Activated CD4-positive, alpha-beta T cell treated with anti-CD3 and anti-CD28 coated beads, Interleukin-2, amount 10 ng/mL, durations not matched to agents 7 days and 5 days (primary cell): ENCODE data around the gene CORO2A. TPM values are rescaled to one million over a fixed set of nuclear protein-coding genes. Genes with fewer than 3 reads are reported as not detected.
A peak's percentile ranks its signal among the peaks of the same experiment; 100 is the strongest.

Experiments
- CTCF ChIA-PET: fragments of 350-600 bp; sonication (Branson Sonifier 250); formaldehyde crosslinking; loops from one replicate; lab custom pipeline; 2021; ENCODE audit warnings: antibody characterized with exemption; lab: Charles Lee
- POLR2A ChIA-PET: fragments of 350-600 bp; sonication (Branson Sonifier 250); formaldehyde crosslinking; loops from one replicate; lab custom pipeline; 2021; ENCODE audit warnings: antibody characterized with exemption; lab: Charles Lee
- DNase-seq: peaks from one replicate; pipeline ENCODE4 v3.0.0-alpha.2; 2020
- H3K27ac Mint-ChIP-seq: one replicate; pipeline ENCODE4 v1.8.0; 2021; ENCODE audit warnings: mild to moderate bottlenecking, moderate library complexity, mixed read lengths
- H3K27me3 Mint-ChIP-seq: one replicate; pipeline ENCODE4 v1.8.0; 2021; ENCODE audit warnings: mixed read lengths
- H3K36me3 Mint-ChIP-seq: one replicate; pipeline ENCODE4 v1.8.0; 2021; ENCODE audit warnings: low read depth, mixed read lengths
- H3K4me1 Mint-ChIP-seq: one replicate; pipeline ENCODE4 v1.8.0; 2021; ENCODE audit warnings: mixed read lengths
- H3K4me3 Mint-ChIP-seq: one replicate; pipeline ENCODE4 v1.8.0; 2021; ENCODE audit warnings: mild to moderate bottlenecking, moderate library complexity, mixed read lengths
- H3K9me3 Mint-ChIP-seq: one replicate; pipeline ENCODE4 v1.8.0; 2021; ENCODE audit warnings: mixed read lengths
- total RNA-seq, 2 experiments: library from RNA; stranded (reverse); gene quantifications; one replicate each; pipeline ENCODE4 v1.2.3, GENCODE V29; 2021

The CORO2A gene
- total RNA-seq, 2 experiments from 2014 or later = 7.2 to 8.2 TPM

GRCh38 chr9:98217255-98217654 lies 24.8 kb upstream of the CORO2A start:
- H3K4me3 Mint-ChIP-seq = no peak overlapping the region
- no peaks in the 10 kb centered on the region for H3K27me3 Mint-ChIP-seq
- POLR2A ChIA-PET = no interaction called here
- H3K27ac Mint-ChIP-seq = no peak overlapping the region
- no peaks in the 10 kb centered on the region for H3K36me3 Mint-ChIP-seq
- no peaks in the 10 kb centered on the region for H3K4me1 Mint-ChIP-seq
- CTCF ChIA-PET = interaction anchor here (0.6 to 1.1 kb wide), 3 partner anchors 10 to 537 kb away, joined by 3 read pairs; no protein-coding TSS in a partner anchor
- H3K9me3 Mint-ChIP-seq = no peaks in the 10 kb centered on the region
- DNase-seq = no peak

- H3K4me1 Mint-ChIP-seq = no peaks in the 10 kb centered on the region
- H3K36me3 Mint-ChIP-seq = no peaks in the 10 kb centered on the region
- no peaks in the 10 kb centered on the region for H3K9me3 Mint-ChIP-seq
- POLR2A ChIA-PET = no interaction called here
- H3K27me3 Mint-ChIP-seq = no peaks in the 10 kb centered on the region
- no peak overlapping the region for H3K27ac Mint-ChIP-seq
- no peak overlapping the region for H3K4me3 Mint-ChIP-seq
- DNase-seq = no peak
- CTCF ChIA-PET = interaction anchor here (0.6 kb wide), 1 partner anchor 128 kb away, joined by 3 read pairs; no protein-coding TSS in a partner anchor
Measured at GRCh38 chr9:98216391-98216790, 24.0 kb upstream of the CORO2A start.

GRCh38 chr9:98215821-98216220 lies 23.4 kb upstream of the CORO2A start:
- H3K9me3 Mint-ChIP-seq = no peaks in the 10 kb centered on the region
- POLR2A ChIA-PET = no interaction called here
- no peaks in the 10 kb centered on the region for H3K27me3 Mint-ChIP-seq
- no peak overlapping the region for H3K27ac Mint-ChIP-seq
- no peak overlapping the region for H3K4me3 Mint-ChIP-seq
- CTCF ChIA-PET = no interaction called here
- DNase-seq = no peak
- no peaks in the 10 kb centered on the region for H3K4me1 Mint-ChIP-seq
- no peaks in the 10 kb centered on the region for H3K36me3 Mint-ChIP-seq

GRCh38 chr9:98215271-98215670 lies 22.8 kb upstream of the CORO2A start:
- DNase-seq = no peak
- no peaks in the 10 kb centered on the region for H3K4me1 Mint-ChIP-seq
- POLR2A ChIA-PET = no interaction called here
- no peaks in the 10 kb centered on the region for H3K36me3 Mint-ChIP-seq
- no peaks in the 10 kb centered on the region for H3K27me3 Mint-ChIP-seq
- CTCF ChIA-PET = interaction anchor here (1.1 kb wide), 1 partner anchor 22 kb away, joined by 3 read pairs; no protein-coding TSS in a partner anchor
- peak overlapping the region; percentile 16 for H3K27ac Mint-ChIP-seq
- no peak overlapping the region for H3K4me3 Mint-ChIP-seq
- H3K9me3 Mint-ChIP-seq = no peaks in the 10 kb centered on the region

GRCh38 chr9:98214811-98215210 lies 22.4 kb upstream of the CORO2A start:
- CTCF ChIA-PET = interaction anchor here (1.1 kb wide), 1 partner anchor 21 kb away, joined by 3 read pairs; no protein-coding TSS in a partner anchor
- H3K36me3 Mint-ChIP-seq = no peaks in the 10 kb centered on the region
- no peak for DNase-seq
- no peak overlapping the region for H3K4me3 Mint-ChIP-seq
- H3K4me1 Mint-ChIP-seq = no peaks in the 10 kb centered on the region
- peak overlapping the region; percentile 16 for H3K27ac Mint-ChIP-seq
- no peaks in the 10 kb centered on the region for H3K9me3 Mint-ChIP-seq
- no peaks in the 10 kb centered on the region for H3K27me3 Mint-ChIP-seq
- POLR2A ChIA-PET = no interaction called here

- no peak overlapping the region for H3K4me3 Mint-ChIP-seq
- H3K27me3 Mint-ChIP-seq = no peaks in the 10 kb centered on the region
- peak overlapping the region; percentile 57 for H3K27ac Mint-ChIP-seq
- POLR2A ChIA-PET = no interaction called here
- no peaks in the 10 kb centered on the region for H3K9me3 Mint-ChIP-seq
- CTCF ChIA-PET = interaction anchor here (0.7 to 1.1 kb wide), 2 partner anchors 42 to 93 kb away, joined by 3 read pairs; no protein-coding TSS in a partner anchor
- peaks cover 1% of the 10 kb centered on the region for H3K4me1 Mint-ChIP-seq
- no peak for DNase-seq
- peaks cover 3% of the 10 kb centered on the region for H3K36me3 Mint-ChIP-seq
Measured at GRCh38 chr9:98211260-98211659, 18.8 kb upstream of the CORO2A start.

GRCh38 chr9:98210435-98210834 lies 18.0 kb upstream of the CORO2A start:
- CTCF ChIA-PET = interaction anchor here (0.7 to 3.2 kb wide), 4 partner anchors 17 to 92 kb away, joined by 3 to 11 read pairs (median 3); partner anchors contain the start of gene CORO2A
- POLR2A ChIA-PET = no interaction called here
- no peaks in the 10 kb centered on the region for H3K9me3 Mint-ChIP-seq
- H3K36me3 Mint-ChIP-seq = peaks cover 3% of the 10 kb centered on the region
- H3K27ac Mint-ChIP-seq = no peak overlapping the region
- no peaks in the 10 kb centered on the region for H3K27me3 Mint-ChIP-seq
- peaks cover 5% of the 10 kb centered on the region for H3K4me1 Mint-ChIP-seq
- DNase-seq = no peak
- H3K4me3 Mint-ChIP-seq = no peak overlapping the region

- Mint-ChIP-seq H3K4me3 (no peak overlapping the region), H3K27me3 (no peaks in the 10 kb centered on the region), H3K4me1 (peaks cover 5% of the 10 kb centered on the region), H3K27ac (peak overlapping the region; percentile 64), H3K36me3 (peaks cover 3% of the 10 kb centered on the region), H3K9me3 (no peaks in the 10 kb centered on the region)
- POLR2A ChIA-PET = no interaction called here
- CTCF ChIA-PET = interaction anchor here (0.7 to 3.2 kb wide), 3 partner anchors 16 to 46 kb away, joined by 3 to 11 read pairs (median 4); partner anchors contain the start of genes CORO2A and TBC1D2
- no peak for DNase-seq
Measured at GRCh38 chr9:98209530-98209929, 17.1 kb upstream of the CORO2A start.

- ChIA-PET CTCF (interaction anchor here (0.8 to 3.2 kb wide), 5 partner anchors 16 to 47 kb away, joined by 3 to 11 read pairs (median 4); partner anchors contain the start of genes CORO2A and TBC1D2), POLR2A (no interaction called here)
- H3K4me3 Mint-ChIP-seq = no peak overlapping the region
- H3K27me3 Mint-ChIP-seq = no peaks in the 10 kb centered on the region
- H3K9me3 Mint-ChIP-seq = no peaks in the 10 kb centered on the region
- no peak for DNase-seq
- peaks cover 5% of the 10 kb centered on the region for H3K4me1 Mint-ChIP-seq
- peaks cover 3% of the 10 kb centered on the region for H3K36me3 Mint-ChIP-seq
- H3K27ac Mint-ChIP-seq = no peak overlapping the region
Measured at GRCh38 chr9:98208635-98209034, 16.2 kb upstream of the CORO2A start.

GRCh38 chr9:98207606-98208005 lies 15.2 kb upstream of the CORO2A start:
- peaks cover 5% of the 10 kb centered on the region for H3K4me1 Mint-ChIP-seq
- DNase-seq = no peak
- H3K36me3 Mint-ChIP-seq = peaks cover 3% of the 10 kb centered on the region
- H3K27ac Mint-ChIP-seq = no peak overlapping the region
- H3K4me3 Mint-ChIP-seq = no peak overlapping the region
- ChIA-PET POLR2A (no interaction called here), CTCF (interaction anchor here (0.7 to 3.2 kb wide), 8 partner anchors 10 to 210 kb away, joined by 3 to 11 read pairs (median 3); partner anchors contain the start of genes CORO2A and TBC1D2)
- H3K9me3 Mint-ChIP-seq = no peaks in the 10 kb centered on the region
- H3K27me3 Mint-ChIP-seq = no peaks in the 10 kb centered on the region

- Mint-ChIP-seq H3K27ac (no peak overlapping the region), H3K27me3 (no peaks in the 10 kb centered on the region), H3K36me3 (peaks cover 3% of the 10 kb centered on the region), H3K4me1 (peaks cover 5% of the 10 kb centered on the region), H3K9me3 (no peaks in the 10 kb centered on the region), H3K4me3 (no peak overlapping the region)
- ChIA-PET CTCF (interaction anchor here (1.2 to 1.5 kb wide), 3 partner anchors 11 to 97 kb away, joined by 3 to 6 read pairs (median 3); no protein-coding TSS in a partner anchor), POLR2A (no interaction called here)
- DNase-seq = no peak
Measured at GRCh38 chr9:98206754-98207153, 14.3 kb upstream of the CORO2A start.

GRCh38 chr9:98204692-98205091 lies 12.3 kb upstream of the CORO2A start:
- Mint-ChIP-seq H3K27ac (no peak overlapping the region), H3K27me3 (no peaks in the 10 kb centered on the region), H3K4me3 (no peak overlapping the region), H3K9me3 (no peaks in the 10 kb centered on the region), H3K36me3 (peaks cover 3% of the 10 kb centered on the region), H3K4me1 (peaks cover 5% of the 10 kb centered on the region)
- no peak for DNase-seq
- ChIA-PET CTCF (interaction anchor here (0.8 to 1.8 kb wide), 5 partner anchors 11 to 60 kb away, joined by 3 to 5 read pairs (median 4); partner anchors contain the start of gene CORO2A), POLR2A (no interaction called here)

- Mint-ChIP-seq H3K36me3 (peaks cover 1% of the 10 kb centered on the region), H3K4me3 (no peak overlapping the region), H3K27me3 (no peaks in the 10 kb centered on the region), H3K27ac (no peak overlapping the region), H3K9me3 (no peaks in the 10 kb centered on the region), H3K4me1 (peaks cover 5% of the 10 kb centered on the region)
- DNase-seq = no peak
- POLR2A ChIA-PET = interaction anchor here (0.6 kb wide), 1 partner anchor 288 kb away, joined by 3 read pairs; no protein-coding TSS in a partner anchor
- CTCF ChIA-PET = interaction anchor here (1.0 kb wide), 1 partner anchor 54 kb away, joined by 3 read pairs; no protein-coding TSS in a partner anchor
Measured at GRCh38 chr9:98203153-98203552, 10.7 kb upstream of the CORO2A start.
